ENCODE data around the gene INSC.

The INSC gene

GRCh38 chr11:15146271-15147003, 31.7 kb downstream of the INSC start:
- no peak for DNase-seq (ENCODE audit: low read depth in 2 of 2)

- DNase-seq (ENCODE audit: low read depth in 2 of 2): no peak
Observed at GRCh38 chr11:15148169-15148568, 33.4 kb downstream of the INSC start.

- no peak for DNase-seq (ENCODE audit: low read depth in 2 of 2)
Observed at GRCh38 chr11:15149050-15149449, 34.3 kb downstream of the INSC start.

- no peak for DNase-seq (ENCODE audit: low read depth in 2 of 2)
Observed at GRCh38 chr11:15150507-15150906, 35.8 kb downstream of the INSC start.

- no peak for DNase-seq (ENCODE audit: low read depth in 2 of 2)
Observed at GRCh38 chr11:15153231-15153630, 38.5 kb downstream of the INSC start.

GRCh38 chr11:15157181-15157580, 42.5 kb downstream of the INSC start:
- no peak for DNase-seq (ENCODE audit: low read depth in 2 of 2)

GRCh38 chr11:15157606-15158137, 42.9 kb downstream of the INSC start:
- DNase-seq (ENCODE audit: low read depth in 2 of 2): no peak

GRCh38 chr11:15158351-15159015, 43.8 kb downstream of the INSC start:
- DNase-seq (ENCODE audit: low read depth in 2 of 2): no peak

- no peak for DNase-seq (ENCODE audit: low read depth in 2 of 2)
Observed at GRCh38 chr11:15159085-15159484, 44.4 kb downstream of the INSC start.

- no peak for DNase-seq (ENCODE audit: low read depth in 2 of 2)
Observed at GRCh38 chr11:15161790-15162189, 47.1 kb downstream of the INSC start.

GRCh38 chr11:15163136-15163535, 48.4 kb downstream of the INSC start:
- DNase-seq (ENCODE audit: low read depth in 2 of 2): no peak

- DNase-seq (ENCODE audit: low read depth in 2 of 2): no peak
Observed at GRCh38 chr11:15166204-15166603, 51.5 kb downstream of the INSC start.

GRCh38 chr11:15169815-15170551, 55.3 kb downstream of the INSC start:
- no peak for DNase-seq (ENCODE audit: low read depth in 2 of 2)

- no peak for DNase-seq (ENCODE audit: low read depth in 2 of 2)
Observed at GRCh38 chr11:15170698-15171097, 56.0 kb downstream of the INSC start.

GRCh38 chr11:15171956-15172355, 57.2 kb downstream of the INSC start:
- no peak for DNase-seq (ENCODE audit: low read depth in 2 of 2)

GRCh38 chr11:15175831-15176230, 61.1 kb downstream of the INSC start:
- DNase-seq (ENCODE audit: low read depth in 2 of 2): no peak

- no peak for DNase-seq (ENCODE audit: low read depth in 2 of 2)
Observed at GRCh38 chr11:15176646-15177163, 62.0 kb downstream of the INSC start.

- no peak for DNase-seq (ENCODE audit: low read depth in 2 of 2)
Observed at GRCh38 chr11:15177491-15177890, 62.8 kb downstream of the INSC start.

GRCh38 chr11:15178214-15178613, 63.5 kb downstream of the INSC start:
- no peak for DNase-seq (ENCODE audit: low read depth in 2 of 2)

- no peak for DNase-seq (ENCODE audit: low read depth in 2 of 2)
Observed at GRCh38 chr11:15179167-15179566, 64.4 kb downstream of the INSC start.

- no peak for DNase-seq (ENCODE audit: low read depth in 2 of 2)
Observed at GRCh38 chr11:15180212-15180792, 65.6 kb downstream of the INSC start.

- no peak for DNase-seq (ENCODE audit: low read depth in 2 of 2)
Observed at GRCh38 chr11:15182372-15182771, 67.6 kb downstream of the INSC start.
